SK-N-SH (cell line): ENCODE results near the gene KIF1A. TPM values are rescaled to one million over a fixed set of nuclear protein-coding genes. Genes with fewer than 3 reads are reported as not detected.

ENCODE experiments used
- CTCF ChIA-PET: fragments of 300-600, 350-600 bp; formaldehyde crosslinking; extraction: SDS; loops from one replicate; lab custom pipeline; 2021; lab: Yijun Ruan, JAX
- POLR2A ChIA-PET: fragments of 350-600 bp; sonication (Branson Sonifier 250); formaldehyde crosslinking; extraction: SDS; loops from one replicate; lab custom pipeline; 2020; ENCODE audit warnings: antibody characterized with exemption, inconsistent platforms; lab: Yijun Ruan, JAX
- DNase-seq: peaks from one replicate; pipeline ENCODE4 v3.0.0; 2012
- H2AFZ ChIP-seq: fragments of 200-600 bp; sonication (generic); 2 replicates; pipeline ENCODE4 v1.8.1; 2016; ENCODE audit warnings: antibody characterized with exemption, mild to moderate bottlenecking, low read depth
- H3F3A ChIP-seq: fragments of 200-600 bp; sonication (generic); replicated peaks from 2 replicates; pipeline ENCODE3; 2016; ENCODE audit warnings: antibody characterized with exemption, mild to moderate bottlenecking; ENCODE audit not compliant: insufficient read depth
- H3K27ac ChIP-seq, 2 experiments: fragments of 200-500 bp in 1 of 2; fragments of 200-600 bp in 1 of 2; sonication (Bioruptor generic) in 1 of 2; sonication (generic), shearing (Covaris generic) in 1 of 2; 2 replicates each; pipeline versions ENCODE4 v1.5.1 to v1.6.1; 2014 to 2016; ENCODE audit warnings: low read depth in 2 of 2, inconsistent platforms in 1 of 2, low read length in 1 of 2, mild to moderate bottlenecking in 1 of 2, mixed read lengths in 1 of 2
- H3K27me3 ChIP-seq: fragments of 200-600 bp; sonication (generic), shearing (Covaris generic); 2 replicates; pipeline ENCODE4 v1.6.1; 2016; ENCODE audit warnings: mixed run types; ENCODE audit not compliant: insufficient read depth
- H3K36me3 ChIP-seq, 2 experiments: fragments of 200-500 bp in 1 of 2; fragments of 200-600 bp in 1 of 2; sonication (Bioruptor generic) in 1 of 2; sonication (generic) in 1 of 2; replicated peaks in 1 of 2; 2 replicates each; pipeline versions ENCODE3 to v1.5.1; 2014 to 2016; ENCODE audit warnings: low read length in 1 of 2, mild to moderate bottlenecking in 1 of 2; ENCODE audit not compliant: insufficient read depth in 2 of 2, control insufficient read depth in 1 of 2
- H3K4me1 ChIP-seq, 2 experiments: fragments of 200-500 bp in 1 of 2; fragments of 200-600 bp in 1 of 2; sonication (Bioruptor generic) in 1 of 2; sonication (generic), shearing (Covaris generic) in 1 of 2; 2 replicates each; pipeline versions ENCODE4 v1.5.1 to v1.6.1; 2014 to 2016; ENCODE audit warnings: low read depth in 1 of 2, low read length in 1 of 2, mixed run types in 1 of 2; ENCODE audit not compliant: insufficient read depth in 2 of 2, control insufficient read depth in 1 of 2
- H3K4me2 ChIP-seq: fragments of 200-600 bp; sonication (generic), shearing (Covaris generic); 2 replicates; pipeline ENCODE4 v1.6.1; 2017; ENCODE audit warnings: mixed run types
- H3K4me3 ChIP-seq, 2 experiments: fragments of 200-500 bp in 1 of 2; fragments of 200-600 bp in 1 of 2; sonication (Bioruptor generic) in 1 of 2; sonication (generic), shearing (Covaris generic) in 1 of 2; 2 replicates each; pipeline versions ENCODE4 v1.5.1 to v1.8.1; 2014 to 2016; ENCODE audit warnings: low read depth in 2 of 2, inconsistent platforms in 1 of 2, low read length in 1 of 2, mild to moderate bottlenecking in 1 of 2, mixed read lengths in 1 of 2, moderate library complexity in 1 of 2
- H3K79me2 ChIP-seq: fragments of 200-600 bp; sonication (generic); 2 replicates; pipeline ENCODE4 v1.8.1; 2017; ENCODE audit warnings: mild to moderate bottlenecking; ENCODE audit not compliant: insufficient read depth
- H3K9ac ChIP-seq: fragments of 200-600 bp; sonication (generic); 2 replicates; pipeline ENCODE4 v1.6.1; 2017; ENCODE audit warnings: mixed run types
- H3K9me2 ChIP-seq: fragments of 200-600 bp; sonication (generic); 2 replicates; pipeline ENCODE4 v1.6.1; 2017; ENCODE audit warnings: mixed run types
- H3K9me3 ChIP-seq: fragments of 200-600 bp; sonication (generic); 2 replicates; pipeline ENCODE4 v1.6.1; 2017; ENCODE audit warnings: mixed run types, mild to moderate bottlenecking, moderate library complexity
- H4K20me1 ChIP-seq: fragments of 200-600 bp; sonication (generic); 2 replicates; pipeline ENCODE4 v1.6.1; 2017; ENCODE audit warnings: mild to moderate bottlenecking, mixed run types; ENCODE audit not compliant: insufficient read depth
- FOXM1 ChIP-seq: IDR thresholded peaks from 2 replicates; pipeline ENCODE4 v1.4.0; 2012; ENCODE audit warnings: low read depth, mild to moderate bottlenecking
- GABPA ChIP-seq: IDR thresholded peaks from 2 replicates; pipeline ENCODE4 v1.4.0; 2012; ENCODE audit warnings: low read depth, mild to moderate bottlenecking
- GATA2 ChIP-seq: sonication (generic); formaldehyde crosslinking; IDR thresholded peaks from 2 replicates; pipeline ENCODE4 v1.5.0; 2020; ENCODE audit warnings: mild to moderate bottlenecking, missing genetic modification reagents
- IRF3 ChIP-seq: fragments of 150-350 bp; IDR thresholded peaks from 2 replicates; pipeline ENCODE4 v1.6.1; 2016; ENCODE audit warnings: mild to moderate bottlenecking, low read depth, low read length
- MAX ChIP-seq: IDR thresholded peaks from 2 replicates; pipeline ENCODE4 v1.4.0; 2012; ENCODE audit warnings: low read depth
- NFIC ChIP-seq: IDR thresholded peaks from 2 replicates; pipeline ENCODE4 v1.4.0; 2012; ENCODE audit warnings: borderline replicate concordance
- POLR2AphosphoS5 ChIP-seq: IDR thresholded peaks from 2 replicates; pipeline ENCODE4 v1.6.1; 2012; ENCODE audit warnings: low read depth, low read length
- RCOR1 ChIP-seq: fragments of 150-350 bp; IDR thresholded peaks from 2 replicates; pipeline ENCODE4 v1.6.1; 2017; ENCODE audit warnings: antibody characterized with exemption, low read length
- RFX5 ChIP-seq: IDR thresholded peaks from 2 replicates; pipeline ENCODE4 v1.6.1; 2012; ENCODE audit warnings: mild to moderate bottlenecking, improper control_type of control experiment, low read length
- TAF1 ChIP-seq: IDR thresholded peaks from 2 replicates; pipeline ENCODE4 v1.6.1; 2012; ENCODE audit warnings: low read depth, mild to moderate bottlenecking, low read length, moderate library complexity, borderline replicate concordance
- USF1 ChIP-seq: IDR thresholded peaks from 2 replicates; pipeline ENCODE4 v1.4.0; 2012; ENCODE audit warnings: low read depth, borderline replicate concordance
- ZBTB33 ChIP-seq: IDR thresholded peaks from 2 replicates; pipeline ENCODE4 v1.4.0; 2012; ENCODE audit warnings: low read depth, borderline replicate concordance
- WGBS: methylation state at CpG from one replicate; pipeline ENCODE4 v1.1.6; 2017; ENCODE audit warnings: low lambda C conversion rate; 5-methylcytosine and 5-hydroxymethylcytosine counted together
- polyA plus RNA-seq, 3 experiments: library from polyadenylated mRNA; depleted of rRNA; stranded (reverse); fragments of >200 nt; gene quantifications; 2 replicates each; pipeline ENCODE4 v1.2.3, GENCODE V29; 2012
- TF ChIP-seq, protein P1 (sequence below): fragments of 200-600 bp; sonication (generic); IDR thresholded peaks from 2 replicates; pipeline ENCODE4 v1.6.1; 2017; ENCODE audit warnings: antibody characterized with exemption, mild to moderate bottlenecking, moderate library complexity

The KIF1A gene
- polyA plus RNA-seq, 1 of the 3 experiments (the other 2 are of a cell fraction), result 0.21 TPM

DNA sequence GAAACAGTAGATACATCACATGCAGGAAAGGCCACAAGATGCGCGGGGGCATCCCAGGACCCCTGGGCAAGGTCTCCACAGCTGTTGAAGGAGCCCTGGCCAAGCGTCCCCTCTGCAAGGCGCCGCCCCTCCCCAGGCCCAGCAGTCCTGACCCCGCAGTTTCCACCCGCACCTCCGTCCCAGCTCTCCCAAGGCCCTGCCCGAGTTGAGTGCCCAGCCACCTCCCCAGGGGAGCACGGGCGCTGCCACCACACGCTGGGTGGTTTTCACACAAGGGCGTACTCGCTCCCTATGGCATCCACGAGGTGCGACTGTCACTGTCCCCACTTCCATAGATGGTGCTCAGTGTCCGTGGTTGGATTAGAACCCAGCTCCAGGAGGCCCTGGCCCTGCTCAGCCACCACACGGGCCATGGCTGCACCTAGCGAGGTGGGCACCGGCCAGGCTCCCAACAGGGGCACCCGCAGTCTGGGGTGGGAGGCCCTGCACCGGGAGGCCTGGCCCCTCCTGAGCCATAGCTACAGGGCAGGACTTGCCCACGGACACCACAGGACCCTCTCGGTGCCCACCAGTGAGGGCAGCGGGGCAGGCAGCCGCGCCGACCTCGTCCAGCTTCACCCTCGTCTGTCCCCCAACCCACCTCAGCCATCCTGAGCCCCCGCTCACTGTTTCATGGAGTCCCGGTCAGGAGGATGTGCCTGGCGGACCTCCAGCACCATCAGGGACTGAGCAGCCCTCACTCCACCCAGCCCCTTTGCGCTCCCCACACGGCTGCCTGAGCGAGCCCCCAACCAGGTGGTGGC, 36.0 kb downstream of the KIF1A start:
- H3K4me1 ChIP-seq, result no peaks in the 10 kb centered on the region
- no peak for TF ChIP-seq POLR2AphosphoS5
- TF ChIP-seq ZBTB33, result no peak
- TF ChIP-seq GABPA, result no peak
- TF ChIP-seq, protein P1, sequence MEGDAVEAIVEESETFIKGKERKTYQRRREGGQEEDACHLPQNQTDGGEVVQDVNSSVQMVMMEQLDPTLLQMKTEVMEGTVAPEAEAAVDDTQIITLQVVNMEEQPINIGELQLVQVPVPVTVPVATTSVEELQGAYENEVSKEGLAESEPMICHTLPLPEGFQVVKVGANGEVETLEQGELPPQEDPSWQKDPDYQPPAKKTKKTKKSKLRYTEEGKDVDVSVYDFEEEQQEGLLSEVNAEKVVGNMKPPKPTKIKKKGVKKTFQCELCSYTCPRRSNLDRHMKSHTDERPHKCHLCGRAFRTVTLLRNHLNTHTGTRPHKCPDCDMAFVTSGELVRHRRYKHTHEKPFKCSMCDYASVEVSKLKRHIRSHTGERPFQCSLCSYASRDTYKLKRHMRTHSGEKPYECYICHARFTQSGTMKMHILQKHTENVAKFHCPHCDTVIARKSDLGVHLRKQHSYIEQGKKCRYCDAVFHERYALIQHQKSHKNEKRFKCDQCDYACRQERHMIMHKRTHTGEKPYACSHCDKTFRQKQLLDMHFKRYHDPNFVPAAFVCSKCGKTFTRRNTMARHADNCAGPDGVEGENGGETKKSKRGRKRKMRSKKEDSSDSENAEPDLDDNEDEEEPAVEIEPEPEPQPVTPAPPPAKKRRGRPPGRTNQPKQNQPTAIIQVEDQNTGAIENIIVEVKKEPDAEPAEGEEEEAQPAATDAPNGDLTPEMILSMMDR, result no peak
- no peak for TF ChIP-seq FOXM1
- TF ChIP-seq USF1, result no peak
- no peak for TF ChIP-seq NFIC
- no peak for TF ChIP-seq MAX
- no peak for TF ChIP-seq TAF1
- no peak for TF ChIP-seq GATA2 (CRISPR knock-in tag)
- TF ChIP-seq RCOR1, result no peak
- TF ChIP-seq IRF3, result no peak
- no peak for TF ChIP-seq RFX5
- no peaks in the 10 kb centered on the region for H4K20me1 ChIP-seq
- no peak overlapping the region for H2AFZ ChIP-seq
- no peaks in the 10 kb centered on the region for H3F3A ChIP-seq
- H3K36me3 ChIP-seq, result no peaks in the 10 kb centered on the region
- H3K9ac ChIP-seq, result no peak overlapping the region
- H3K27ac ChIP-seq, result no peak overlapping the region
- H3K27me3 ChIP-seq, result no peaks in the 10 kb centered on the region
- no peaks in the 10 kb centered on the region for H3K9me2 ChIP-seq
- H3K79me2 ChIP-seq, result no peaks in the 10 kb centered on the region
- H3K9me3 ChIP-seq, result no peaks in the 10 kb centered on the region
- no peak overlapping the region for H3K4me2 ChIP-seq
- DNase-seq, result no peak
- 80% methylated on average over 20 of the region's 36 CpGs for WGBS
- CTCF ChIA-PET, result no interaction called here
- no peak overlapping the region for H3K4me3 ChIP-seq
- POLR2A ChIA-PET, result no interaction called here
